Hepatocyte (in vitro differentiated cells): ENCODE results near the gene CASKIN2.

Source experiments
- CTCF ChIP-seq: fragments of 200-600 bp; sonication (generic); IDR thresholded peaks from 2 replicates; pipeline ENCODE4 v1.5.1; 2016; ENCODE audit warnings: antibody characterized with exemption, mild to moderate bottlenecking; ENCODE audit not compliant: poor library complexity
- EZH2 ChIP-seq: fragments of 200-600 bp; sonication (generic); IDR thresholded peaks from 2 replicates; pipeline ENCODE4 v1.6.1; 2016; ENCODE audit warnings: antibody characterized with exemption, mild to moderate bottlenecking, borderline replicate concordance

GRCh38 chr17:75454193-75454592 lies 61.1 kb downstream of the CASKIN2 start:
- TF ChIP-seq CTCF (no peak), EZH2 (no peak)
